Activated CD4-positive, alpha-beta T cell treated with anti-CD3 and anti-CD28 coated beads, Interleukin-2, amount 10 ng/mL, durations not matched to agents 7 days and 5 days (primary cell): ENCODE measurements around the gene MLXIP. TPM values are rescaled to one million over a fixed set of nuclear protein-coding genes. Genes with fewer than 3 reads are reported as not detected.
A peak's percentile ranks its signal among the peaks of the same experiment; 100 is the strongest.

Experiments used
- CTCF ChIA-PET: fragments of 350-600 bp; sonication (Branson Sonifier 250); formaldehyde crosslinking; loops from one replicate; lab custom pipeline; 2021; ENCODE audit warnings: antibody characterized with exemption; lab: Charles Lee
- POLR2A ChIA-PET: fragments of 350-600 bp; sonication (Branson Sonifier 250); formaldehyde crosslinking; loops from one replicate; lab custom pipeline; 2021; ENCODE audit warnings: antibody characterized with exemption; lab: Charles Lee
- DNase-seq: peaks from one replicate; pipeline ENCODE4 v3.0.0-alpha.2; 2020
- H3K27ac Mint-ChIP-seq: one replicate; pipeline ENCODE4 v1.8.0; 2021; ENCODE audit warnings: mild to moderate bottlenecking, moderate library complexity, mixed read lengths
- H3K27me3 Mint-ChIP-seq: one replicate; pipeline ENCODE4 v1.8.0; 2021; ENCODE audit warnings: mixed read lengths
- H3K36me3 Mint-ChIP-seq: one replicate; pipeline ENCODE4 v1.8.0; 2021; ENCODE audit warnings: low read depth, mixed read lengths
- H3K4me1 Mint-ChIP-seq: one replicate; pipeline ENCODE4 v1.8.0; 2021; ENCODE audit warnings: mixed read lengths
- H3K4me3 Mint-ChIP-seq: one replicate; pipeline ENCODE4 v1.8.0; 2021; ENCODE audit warnings: mild to moderate bottlenecking, moderate library complexity, mixed read lengths
- H3K9me3 Mint-ChIP-seq: one replicate; pipeline ENCODE4 v1.8.0; 2021; ENCODE audit warnings: mixed read lengths
- total RNA-seq, 2 experiments: library from RNA; stranded (reverse); gene quantifications; one replicate each; pipeline ENCODE4 v1.2.3, GENCODE V29; 2021

Gene MLXIP
- total RNA-seq, 2 experiments from 2014 or later: 45.7 to 46.8 TPM

DNA sequence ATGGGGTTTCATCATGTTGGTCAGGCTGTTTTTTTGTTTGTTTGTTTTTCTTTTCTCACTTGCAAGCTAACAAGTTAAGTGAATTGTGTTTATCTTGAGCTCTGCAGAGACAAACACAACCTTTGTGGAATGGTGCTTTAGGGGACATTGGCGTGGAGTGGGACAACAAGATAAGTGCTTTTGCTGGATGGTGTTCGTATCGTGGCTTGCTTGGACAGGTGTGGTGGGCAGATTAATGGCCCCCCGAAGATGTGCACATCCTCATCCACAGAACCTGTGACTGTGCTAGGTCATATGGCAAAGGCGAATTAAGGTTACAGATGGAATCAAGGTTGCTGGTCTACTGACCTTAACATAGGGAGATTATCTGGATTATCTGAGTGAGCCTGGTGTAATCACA lies 7.0 kb downstream of the MLXIP start:
- H3K9me3 Mint-ChIP-seq: no peaks in the 10 kb centered on the region
- peak overlapping the region; percentile 46 for H3K27ac Mint-ChIP-seq
- H3K36me3 Mint-ChIP-seq: peaks cover 55% of the 10 kb centered on the region
- H3K4me3 Mint-ChIP-seq: peak overlapping the region; percentile 2
- POLR2A ChIA-PET: no interaction called here
- H3K27me3 Mint-ChIP-seq: no peaks in the 10 kb centered on the region
- DNase-seq: no peak
- H3K4me1 Mint-ChIP-seq: peaks cover 76% of the 10 kb centered on the region
- CTCF ChIA-PET: interaction anchor here (0.9 to 1.2 kb wide), 2 partner anchors 31 to 38 kb away, joined by 3 read pairs; no protein-coding TSS in a partner anchor

DNA sequence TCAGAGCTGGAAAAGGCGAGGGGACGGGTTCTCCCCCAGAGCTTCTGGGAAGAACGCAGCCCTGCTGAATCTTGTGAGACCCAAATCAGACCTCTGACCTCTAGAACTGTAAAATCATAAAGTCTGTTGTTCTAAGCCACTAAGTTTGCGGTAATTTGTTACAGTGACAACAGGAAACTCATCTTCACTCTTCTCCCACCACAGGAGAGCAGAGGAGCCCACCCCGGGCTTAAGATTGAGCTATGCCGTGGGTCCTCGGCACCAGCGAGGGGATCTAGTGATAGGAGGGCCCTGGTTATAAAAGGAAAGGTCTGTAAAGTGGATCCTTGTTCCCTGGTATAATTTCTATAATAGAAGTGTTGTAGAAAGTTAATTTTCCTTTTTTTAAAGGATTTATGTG lies 7.6 kb downstream of the MLXIP start:
- H3K36me3 Mint-ChIP-seq: peaks cover 59% of the 10 kb centered on the region
- peaks cover 79% of the 10 kb centered on the region for H3K4me1 Mint-ChIP-seq
- no peak overlapping the region for H3K4me3 Mint-ChIP-seq
- DNase-seq: no peak
- CTCF ChIA-PET: interaction anchor here (0.9 to 3.3 kb wide), 3 partner anchors 12 to 37 kb away, joined by 3 to 13 read pairs (median 3); no protein-coding TSS in a partner anchor
- peak overlapping the region; percentile 46 for H3K27ac Mint-ChIP-seq
- no peaks in the 10 kb centered on the region for H3K27me3 Mint-ChIP-seq
- no peaks in the 10 kb centered on the region for H3K9me3 Mint-ChIP-seq
- POLR2A ChIA-PET: interaction anchor here (0.6 kb wide), 1 partner anchor 229 kb away, joined by 3 read pairs; no protein-coding TSS in a partner anchor

DNA sequence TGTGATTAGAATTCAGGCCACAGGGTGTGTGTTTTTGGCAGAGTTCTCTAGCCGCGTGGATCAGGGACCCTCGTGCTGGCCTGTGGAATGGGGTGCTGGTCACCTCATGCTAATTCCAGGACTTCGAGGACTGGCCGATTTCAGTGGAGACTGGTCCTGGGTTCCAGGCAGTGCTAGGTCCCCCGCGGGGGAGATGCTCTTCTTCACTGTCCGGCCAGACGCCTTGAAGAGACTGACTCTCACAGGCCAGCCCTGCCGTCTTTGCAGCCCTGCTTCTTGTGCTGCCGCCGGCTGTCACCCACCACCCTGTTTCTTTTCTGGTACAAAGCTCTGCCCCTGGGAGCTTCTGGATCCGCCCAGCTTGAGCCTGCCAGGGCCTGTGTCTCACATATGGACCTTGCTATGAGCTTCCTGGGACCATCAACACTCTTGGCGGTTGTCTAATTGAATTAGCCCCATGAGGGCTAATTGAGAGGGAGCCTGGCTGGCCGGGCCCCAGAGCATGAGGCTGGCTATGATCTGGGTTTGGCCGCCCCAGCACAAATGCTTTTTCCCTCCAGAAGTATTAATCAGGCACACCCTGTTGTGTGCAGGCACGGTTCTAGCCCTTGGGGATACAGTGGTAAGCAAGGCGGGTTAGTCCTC lies 8.2 kb downstream of the MLXIP start:
- DNase-seq: no peak
- Mint-ChIP-seq H3K4me3 (no peak overlapping the region), H3K27ac (peak overlapping the region; percentile 46), H3K36me3 (peaks cover 62% of the 10 kb centered on the region), H3K27me3 (no peaks in the 10 kb centered on the region), H3K4me1 (peaks cover 80% of the 10 kb centered on the region), H3K9me3 (no peaks in the 10 kb centered on the region)
- ChIA-PET CTCF (interaction anchor here (1.1 to 3.3 kb wide), 3 partner anchors 9 to 32 kb away, joined by 3 to 13 read pairs (median 3); partner anchors contain the start of gene MLXIP), POLR2A (interaction anchor here (0.6 kb wide), 1 partner anchor 230 kb away, joined by 3 read pairs; no protein-coding TSS in a partner anchor)

DNA sequence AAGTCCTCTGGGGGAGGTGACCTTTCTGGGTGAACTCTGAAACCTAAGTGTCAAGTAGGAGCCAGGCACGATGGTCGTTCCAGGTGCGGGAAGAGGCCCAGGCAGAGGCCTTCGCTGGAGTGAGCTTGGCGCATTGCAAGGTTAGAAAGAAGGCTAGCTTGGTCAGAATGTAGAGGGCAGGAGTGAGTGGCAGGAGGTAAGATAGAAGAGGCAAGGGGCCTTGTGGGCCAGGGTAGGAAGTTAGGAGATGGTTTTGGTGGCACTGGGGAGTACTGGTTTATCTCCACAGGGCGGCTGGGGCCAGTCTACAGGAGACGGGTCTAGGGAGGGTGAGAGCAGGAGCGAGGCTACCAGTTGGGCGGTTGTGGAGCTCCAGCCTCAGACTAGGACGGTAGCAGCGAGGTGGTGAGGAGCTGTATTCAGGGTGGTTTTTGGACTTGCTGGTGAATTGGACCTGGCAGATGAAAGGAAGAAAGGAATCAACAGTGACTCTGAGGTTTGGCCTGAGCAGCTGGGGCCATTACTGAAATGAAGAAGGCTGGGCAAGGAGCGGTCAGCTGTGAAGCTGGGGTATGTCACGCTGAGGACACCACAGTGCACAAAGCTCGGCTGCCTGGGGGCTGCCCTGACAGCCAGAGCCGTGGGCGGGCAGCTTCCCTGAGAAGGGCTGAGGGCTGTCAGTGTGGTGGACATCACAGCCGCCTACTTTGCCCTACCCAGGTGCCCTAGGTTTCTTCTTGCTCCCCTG lies 9.0 kb downstream of the MLXIP start:
- Mint-ChIP-seq H3K4me1 (peaks cover 74% of the 10 kb centered on the region), H3K4me3 (no peak overlapping the region), H3K36me3 (peaks cover 58% of the 10 kb centered on the region), H3K9me3 (no peaks in the 10 kb centered on the region), H3K27me3 (no peaks in the 10 kb centered on the region), H3K27ac (no peak overlapping the region)
- no peak for DNase-seq
- ChIA-PET CTCF (interaction anchor here (0.6 to 3.3 kb wide), 8 partner anchors 10 to 1197 kb away, joined by 3 to 13 read pairs (median 3); partner anchors contain the start of gene MLXIP), POLR2A (interaction anchor here (1.2 kb wide), 1 partner anchor 12 kb away, joined by 3 read pairs; no protein-coding TSS in a partner anchor)

DNA sequence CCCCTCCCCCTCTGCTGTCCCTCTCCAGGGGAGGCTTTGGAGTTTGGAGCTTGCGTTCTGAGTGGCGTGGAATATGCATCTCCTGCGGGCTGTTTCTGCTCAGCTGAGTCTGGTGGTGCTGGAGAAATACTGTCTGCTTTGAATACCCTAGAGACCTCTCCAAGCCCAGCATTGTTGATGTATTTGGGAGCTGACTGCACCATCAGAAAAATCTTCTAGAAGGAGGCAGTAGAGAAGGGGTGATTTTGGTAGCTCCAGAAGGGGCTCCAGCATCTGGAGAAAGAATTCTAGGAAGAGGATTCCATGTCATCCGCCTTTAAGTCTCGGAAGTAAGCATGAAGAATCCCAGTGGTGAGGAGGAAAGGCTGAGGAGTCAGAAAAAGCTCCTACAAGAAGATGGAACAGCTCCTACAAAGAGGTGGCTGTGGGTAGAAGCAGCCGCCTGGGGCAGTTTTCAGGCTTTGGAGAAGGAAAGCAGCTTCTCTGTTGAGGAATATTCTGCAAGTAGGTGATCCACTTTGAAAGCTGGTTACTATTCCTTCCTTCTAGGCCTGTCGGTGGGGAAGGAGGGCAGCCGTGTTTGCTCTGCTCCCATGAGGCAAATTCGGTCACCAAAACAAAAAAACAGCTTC lies 9.7 kb downstream of the MLXIP start:
- no peak overlapping the region for H3K4me3 Mint-ChIP-seq
- no peaks in the 10 kb centered on the region for H3K27me3 Mint-ChIP-seq
- no peaks in the 10 kb centered on the region for H3K9me3 Mint-ChIP-seq
- ChIA-PET POLR2A (interaction anchor here (1.2 kb wide), 1 partner anchor 12 kb away, joined by 3 read pairs; no protein-coding TSS in a partner anchor), CTCF (interaction anchor here (0.6 to 3.3 kb wide), 8 partner anchors 9 to 1197 kb away, joined by 3 to 13 read pairs (median 3); no protein-coding TSS in a partner anchor)
- H3K4me1 Mint-ChIP-seq: peaks cover 67% of the 10 kb centered on the region
- no peak for DNase-seq
- H3K27ac Mint-ChIP-seq: no peak overlapping the region
- peaks cover 55% of the 10 kb centered on the region for H3K36me3 Mint-ChIP-seq

DNA sequence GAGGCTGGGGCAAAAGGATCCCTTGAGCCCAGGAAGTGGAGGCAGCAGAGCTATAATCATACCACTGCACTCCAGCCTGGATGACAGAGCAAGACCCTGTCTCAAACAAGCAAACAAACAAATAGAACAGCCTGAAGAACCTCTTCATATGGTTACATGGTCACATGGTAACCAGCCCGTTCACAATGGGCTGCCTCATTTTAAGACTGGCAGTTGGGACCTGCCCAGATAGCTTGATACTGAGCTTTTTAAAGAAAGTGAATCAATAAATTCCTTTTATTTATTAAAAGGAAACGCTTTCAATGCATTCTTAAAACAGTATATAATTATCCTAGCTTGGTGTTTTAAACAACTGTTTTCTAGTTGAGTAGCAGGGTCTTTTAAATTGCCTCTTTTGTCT lies 10.5 kb downstream of the MLXIP start:
- Mint-ChIP-seq H3K9me3 (no peaks in the 10 kb centered on the region), H3K4me3 (no peak overlapping the region), H3K27ac (no peak overlapping the region), H3K27me3 (no peaks in the 10 kb centered on the region), H3K36me3 (peaks cover 47% of the 10 kb centered on the region), H3K4me1 (peaks cover 59% of the 10 kb centered on the region)
- ChIA-PET POLR2A (no interaction called here), CTCF (interaction anchor here (0.6 to 3.3 kb wide), 7 partner anchors 9 to 314 kb away, joined by 3 to 13 read pairs (median 3); partner anchors contain the start of gene MLXIP)
- DNase-seq: no peak

DNA sequence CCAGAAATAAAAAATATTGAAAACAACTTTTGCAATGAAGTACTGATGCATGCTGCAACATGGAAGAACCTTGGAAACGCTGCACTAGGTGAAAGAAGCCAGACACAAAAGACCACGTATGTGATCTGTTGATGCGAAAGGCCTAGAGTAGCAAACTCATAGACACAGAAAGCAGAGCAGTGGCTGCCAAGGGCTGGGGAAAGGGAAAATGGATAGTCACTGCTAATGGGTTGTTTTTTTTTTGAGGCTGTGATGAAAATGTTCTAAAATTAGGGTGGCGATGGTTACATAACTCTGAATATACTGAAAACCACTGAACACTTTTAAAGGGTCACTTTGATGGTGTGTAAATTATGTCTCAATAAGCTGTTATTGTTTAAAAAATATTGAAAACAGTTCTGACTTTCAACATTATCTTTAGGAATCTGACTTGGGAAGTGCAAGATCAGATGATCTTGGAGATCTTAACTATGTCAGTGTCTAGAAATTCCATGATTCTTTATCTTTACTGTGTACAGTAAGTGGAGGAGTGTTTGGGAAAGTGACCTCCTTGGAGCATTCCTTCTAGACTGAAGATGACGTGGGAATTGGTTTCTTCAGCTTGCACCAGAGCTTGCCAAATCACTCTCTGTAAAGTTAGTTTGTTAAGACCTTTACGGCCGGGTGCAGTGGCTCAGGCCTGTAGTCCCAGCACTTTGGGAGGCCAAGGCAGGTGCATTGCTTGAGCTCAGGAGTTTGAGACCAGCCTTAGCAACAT lies 12.4 kb downstream of the MLXIP start:
- Mint-ChIP-seq H3K27me3 (no peaks in the 10 kb centered on the region), H3K36me3 (peaks cover 32% of the 10 kb centered on the region), H3K27ac (no peak overlapping the region), H3K9me3 (no peaks in the 10 kb centered on the region), H3K4me3 (no peak overlapping the region), H3K4me1 (peaks cover 48% of the 10 kb centered on the region)
- CTCF ChIA-PET: interaction anchor here (0.6 to 1.1 kb wide), 2 partner anchors 9 to 11 kb away, joined by 3 to 5 read pairs; no protein-coding TSS in a partner anchor
- no peak for DNase-seq
- POLR2A ChIA-PET: no interaction called here

DNA sequence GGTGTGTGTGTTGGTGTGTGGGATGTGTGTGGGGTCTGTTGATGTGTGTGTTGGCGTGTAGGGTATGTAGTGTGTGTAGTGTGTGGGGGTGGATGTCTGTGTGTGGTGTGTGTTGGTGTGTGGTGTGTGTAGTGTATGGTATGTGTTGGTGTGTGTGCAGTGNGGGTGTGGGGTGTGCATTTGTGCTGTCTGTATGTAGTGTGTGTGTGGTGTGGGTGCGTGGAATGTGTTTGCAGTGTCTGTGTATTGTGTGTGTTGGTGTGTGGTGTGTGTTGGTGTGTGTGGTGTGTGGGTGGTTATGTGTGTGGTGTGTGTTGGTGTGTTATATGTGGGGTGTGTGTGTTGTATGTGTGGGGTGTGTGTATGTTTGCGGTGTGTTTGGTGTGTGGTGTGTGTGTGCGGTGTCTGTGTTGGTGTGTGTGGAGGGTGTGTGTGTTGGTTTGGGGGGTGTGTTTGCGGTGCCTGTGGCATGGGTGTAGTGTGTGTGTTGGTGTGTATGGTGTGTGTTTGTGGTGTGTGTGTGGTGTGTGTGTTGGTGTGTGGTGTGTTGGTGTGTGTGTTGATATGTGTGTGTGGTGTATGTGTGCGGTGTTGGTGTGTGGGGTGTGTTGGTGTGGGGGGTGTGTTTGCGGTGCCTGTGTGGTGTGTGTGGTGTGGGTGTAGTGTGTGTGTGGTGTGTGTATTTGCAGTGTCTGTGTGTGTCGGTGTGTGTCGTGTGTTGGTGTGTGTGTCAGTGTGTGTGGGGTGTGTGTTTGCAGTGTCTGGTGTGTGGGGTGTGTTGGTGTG lies 14.7 kb downstream of the MLXIP start:
- Mint-ChIP-seq H3K4me3 (no peak overlapping the region), H3K9me3 (no peaks in the 10 kb centered on the region), H3K36me3 (peaks cover 18% of the 10 kb centered on the region), H3K27ac (no peak overlapping the region), H3K27me3 (no peaks in the 10 kb centered on the region), H3K4me1 (peaks cover 45% of the 10 kb centered on the region)
- no peak for DNase-seq
- ChIA-PET CTCF (no interaction called here), POLR2A (no interaction called here)

DNA sequence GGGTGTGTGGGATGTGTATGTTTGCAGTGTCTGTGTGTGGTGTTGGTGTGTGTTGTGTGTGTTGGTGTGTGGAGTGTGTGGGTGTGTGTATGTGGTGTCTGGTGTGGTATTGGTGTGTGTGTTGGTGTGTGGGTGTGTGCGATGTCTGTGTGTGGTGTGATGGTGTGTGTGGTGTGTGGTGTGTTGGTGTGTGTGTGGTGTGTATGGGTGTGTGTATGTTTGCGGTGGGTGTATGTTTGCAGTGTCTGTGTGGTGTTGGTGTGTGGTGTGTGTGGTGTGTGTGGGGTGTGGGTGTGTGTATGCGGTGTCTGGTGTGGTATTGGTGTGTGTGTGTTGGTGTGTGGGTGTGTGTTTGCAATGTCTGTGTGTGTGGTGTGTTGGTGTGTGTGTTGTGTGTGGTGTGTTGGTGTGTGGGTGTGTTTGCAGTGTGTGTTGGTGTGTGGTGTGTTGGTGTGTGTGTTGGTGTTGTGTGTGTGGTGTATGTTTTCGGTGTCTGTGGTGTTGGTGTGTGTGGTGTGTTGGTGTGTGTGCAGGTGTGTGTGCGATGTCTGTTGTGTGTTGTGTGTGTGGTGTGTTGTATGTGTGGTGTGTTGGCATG lies 15.7 kb downstream of the MLXIP start:
- Mint-ChIP-seq H3K36me3 (peaks cover 18% of the 10 kb centered on the region), H3K4me1 (peaks cover 48% of the 10 kb centered on the region), H3K4me3 (no peak overlapping the region), H3K27ac (no peak overlapping the region), H3K9me3 (no peaks in the 10 kb centered on the region), H3K27me3 (no peaks in the 10 kb centered on the region)
- no peak for DNase-seq
- CTCF ChIA-PET: no interaction called here
- POLR2A ChIA-PET: no interaction called here

DNA sequence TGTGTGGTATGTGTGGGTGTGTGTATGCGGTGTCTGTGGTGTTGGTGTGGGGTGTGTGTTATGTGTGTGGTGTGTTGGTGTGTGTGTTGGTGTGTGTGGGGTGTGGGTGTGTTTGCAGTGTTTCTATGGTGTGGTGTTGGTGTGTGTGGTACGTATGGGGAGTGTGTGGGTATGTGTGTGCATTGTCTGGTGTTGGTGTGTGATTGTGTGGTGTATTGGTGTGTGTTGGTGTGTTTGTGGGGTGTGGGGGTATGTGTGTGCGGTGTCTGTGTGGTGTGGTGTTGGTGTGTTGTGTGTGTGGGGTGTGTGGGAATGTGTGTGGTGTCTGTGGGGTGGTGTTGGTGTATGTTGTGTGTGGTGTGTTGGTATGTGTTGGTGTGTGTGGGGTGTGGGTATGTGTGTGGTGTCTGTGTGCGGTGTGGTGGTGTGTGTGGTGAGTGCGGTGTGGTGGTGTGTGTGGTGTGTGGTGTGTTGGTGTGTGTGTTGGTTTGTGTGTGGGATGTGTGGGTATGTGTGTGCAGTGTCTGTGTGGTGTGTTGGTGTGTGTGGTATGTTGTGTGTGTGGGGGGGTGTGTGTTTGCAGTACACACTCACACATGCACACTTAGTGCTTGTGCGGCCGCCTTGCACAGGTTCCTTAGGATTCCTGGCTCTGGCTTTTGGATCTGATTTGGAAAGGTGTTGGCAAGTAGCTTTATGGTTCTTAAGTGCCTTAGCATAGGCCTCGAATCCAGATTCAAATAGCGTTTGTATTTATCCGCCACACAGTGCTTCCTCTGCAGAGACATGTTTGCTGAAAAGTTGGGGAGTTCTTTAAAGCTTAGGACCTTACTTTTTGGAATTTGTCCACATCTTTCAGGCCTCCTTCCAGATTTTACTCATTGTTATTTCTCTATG lies 16.4 kb downstream of the MLXIP start:
- Mint-ChIP-seq H3K36me3 (peaks cover 12% of the 10 kb centered on the region), H3K4me3 (no peak overlapping the region), H3K27me3 (no peaks in the 10 kb centered on the region), H3K4me1 (peaks cover 49% of the 10 kb centered on the region), H3K27ac (no peak overlapping the region), H3K9me3 (no peaks in the 10 kb centered on the region)
- no peak for DNase-seq
- ChIA-PET POLR2A (no interaction called here), CTCF (no interaction called here)
